ENCODE measurements around the gene CBLIF. TPM values are rescaled to one million over a fixed set of nuclear protein-coding genes. Genes with fewer than 3 reads are reported as not detected.

Gene CBLIF
- total RNA-seq, 2 donors from 2014 or later = not detected

Other genes with a start within 250 kb of the CBLIF start
- gene OSBP, start 229.7 kb downstream of the CBLIF start, total RNA-seq = 10 to 100 TPM; 40.5 to 45.2 TPM
- gene PATL1, start 176.5 kb downstream of the CBLIF start, total RNA-seq = 10 to 100 TPM; 50.5 to 62.9 TPM
- gene OR10V1, start 131.7 kb downstream of the CBLIF start, total RNA-seq = not detected
- gene STX3, start 90.1 kb downstream of the CBLIF start, total RNA-seq = 10 to 100 TPM; 26.8 to 28.5 TPM
- gene MRPL16, start 34.7 kb downstream of the CBLIF start, total RNA-seq = 10 to 100 TPM; 58.7 to 75.5 TPM
- gene TCN1, start 21.0 kb upstream of the CBLIF start, total RNA-seq = not detected
- not detected for gene OOSP3, start 33.3 kb upstream of the CBLIF start, total RNA-seq
- gene OOSP1, start 92.9 kb upstream of the CBLIF start, total RNA-seq = not detected
- gene OOSP4A, start 118.5 kb upstream of the CBLIF start, total RNA-seq = not detected
- not detected for gene OOSP4B, start 171.7 kb upstream of the CBLIF start, total RNA-seq
- not detected for gene OOSP2, start 194.9 kb upstream of the CBLIF start, total RNA-seq
- under 1 TPM in 1 of 2 donors, not detected in 1; 0.50 TPM for gene MS4A3, start 211.2 kb upstream of the CBLIF start, total RNA-seq
- 1 to 10 TPM in 1 of 2 donors, not detected in 1; 1.6 TPM for gene MS4A2, start 243.2 kb upstream of the CBLIF start, total RNA-seq

Data from natural killer cell treated with Interleukin-12 subunit alpha and Interleukin-12 subunit beta and Interleukin-15 and Interleukin-18, amount 100 ng/mL, for 72 hours (primary cell).